ENCODE measurements around the gene FARP1. TPM values are rescaled to one million over a fixed set of nuclear protein-coding genes. Genes with fewer than 3 reads are reported as not detected.

FARP1 gene
- total and polyA plus RNA-seq, 2 of the 13 experiments (the other 11 are each of a cell fraction or from before 2014, with no cell fraction given) = 70.6 to 126 TPM

DNA sequence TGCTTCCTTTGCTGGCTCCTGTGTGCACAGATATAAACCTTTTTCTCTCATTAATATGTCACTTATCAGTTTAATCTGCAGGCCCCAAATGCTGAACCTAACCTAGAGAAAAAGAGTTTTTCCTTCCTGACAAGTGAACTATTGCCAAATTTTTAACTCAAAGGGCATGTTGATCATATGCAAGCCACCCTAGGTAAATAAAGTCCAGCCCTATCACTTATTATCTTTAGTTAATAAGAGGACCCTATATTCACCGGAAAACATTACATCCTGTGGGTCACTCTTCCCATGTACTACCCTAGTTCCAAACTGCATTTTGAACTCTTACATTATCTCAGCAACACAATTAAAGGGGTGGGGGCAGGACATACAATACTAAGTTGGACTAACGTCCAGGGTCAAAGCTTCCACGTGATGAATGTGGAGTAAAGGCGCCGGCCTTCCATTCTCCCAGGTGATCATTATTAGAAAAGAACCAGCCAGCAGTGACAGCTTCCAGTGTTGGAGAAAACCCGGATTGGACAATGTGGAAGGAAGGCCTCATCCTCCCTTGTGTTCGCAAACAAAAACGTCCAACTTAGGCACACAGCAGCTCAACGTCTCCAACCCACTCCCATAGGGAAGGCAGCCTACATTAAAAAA is 347.4 kb downstream of the FARP1 start (continued):
- TF ChIP-seq SMARCE1 (IDR thresholded peaks at IDR 0.05; ENCODE audit: borderline replicate concordance) = no peak
- TF ChIP-seq, protein P1, sequence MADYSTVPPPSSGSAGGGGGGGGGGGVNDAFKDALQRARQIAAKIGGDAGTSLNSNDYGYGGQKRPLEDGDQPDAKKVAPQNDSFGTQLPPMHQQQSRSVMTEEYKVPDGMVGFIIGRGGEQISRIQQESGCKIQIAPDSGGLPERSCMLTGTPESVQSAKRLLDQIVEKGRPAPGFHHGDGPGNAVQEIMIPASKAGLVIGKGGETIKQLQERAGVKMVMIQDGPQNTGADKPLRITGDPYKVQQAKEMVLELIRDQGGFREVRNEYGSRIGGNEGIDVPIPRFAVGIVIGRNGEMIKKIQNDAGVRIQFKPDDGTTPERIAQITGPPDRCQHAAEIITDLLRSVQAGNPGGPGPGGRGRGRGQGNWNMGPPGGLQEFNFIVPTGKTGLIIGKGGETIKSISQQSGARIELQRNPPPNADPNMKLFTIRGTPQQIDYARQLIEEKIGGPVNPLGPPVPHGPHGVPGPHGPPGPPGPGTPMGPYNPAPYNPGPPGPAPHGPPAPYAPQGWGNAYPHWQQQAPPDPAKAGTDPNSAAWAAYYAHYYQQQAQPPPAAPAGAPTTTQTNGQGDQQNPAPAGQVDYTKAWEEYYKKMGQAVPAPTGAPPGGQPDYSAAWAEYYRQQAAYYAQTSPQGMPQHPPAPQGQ (CRISPR knock-in tag; IDR thresholded peaks at IDR 0.05; ENCODE audit: borderline replicate concordance) = no peak
- TF ChIP-seq, protein P2, sequence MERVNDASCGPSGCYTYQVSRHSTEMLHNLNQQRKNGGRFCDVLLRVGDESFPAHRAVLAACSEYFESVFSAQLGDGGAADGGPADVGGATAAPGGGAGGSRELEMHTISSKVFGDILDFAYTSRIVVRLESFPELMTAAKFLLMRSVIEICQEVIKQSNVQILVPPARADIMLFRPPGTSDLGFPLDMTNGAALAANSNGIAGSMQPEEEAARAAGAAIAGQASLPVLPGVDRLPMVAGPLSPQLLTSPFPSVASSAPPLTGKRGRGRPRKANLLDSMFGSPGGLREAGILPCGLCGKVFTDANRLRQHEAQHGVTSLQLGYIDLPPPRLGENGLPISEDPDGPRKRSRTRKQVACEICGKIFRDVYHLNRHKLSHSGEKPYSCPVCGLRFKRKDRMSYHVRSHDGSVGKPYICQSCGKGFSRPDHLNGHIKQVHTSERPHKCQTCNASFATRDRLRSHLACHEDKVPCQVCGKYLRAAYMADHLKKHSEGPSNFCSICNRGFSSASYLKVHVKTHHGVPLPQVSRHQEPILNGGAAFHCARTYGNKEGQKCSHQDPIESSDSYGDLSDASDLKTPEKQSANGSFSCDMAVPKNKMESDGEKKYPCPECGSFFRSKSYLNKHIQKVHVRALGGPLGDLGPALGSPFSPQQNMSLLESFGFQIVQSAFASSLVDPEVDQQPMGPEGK (CRISPR knock-in tag; IDR thresholded peaks at IDR 0.05) = peak; percentile 84
- TF ChIP-seq GFI1 (CRISPR knock-in tag; IDR thresholded peaks at IDR 0.05; ENCODE audit: borderline replicate concordance) = peak; percentile 42; the same call in 1 of the 2 replicates
- TF ChIP-seq ZNF737 (CRISPR knock-in tag; IDR thresholded peaks at IDR 0.05; ENCODE audit: borderline replicate concordance) = no peak
- TF ChIP-seq ZNF773 (CRISPR knock-in tag; IDR thresholded peaks at IDR 0.05; ENCODE audit: borderline replicate concordance) = no peak
- no peak for TF ChIP-seq FOSL2 (CRISPR knock-in tag; IDR thresholded peaks at IDR 0.05)
- TF ChIP-seq, protein P3, sequence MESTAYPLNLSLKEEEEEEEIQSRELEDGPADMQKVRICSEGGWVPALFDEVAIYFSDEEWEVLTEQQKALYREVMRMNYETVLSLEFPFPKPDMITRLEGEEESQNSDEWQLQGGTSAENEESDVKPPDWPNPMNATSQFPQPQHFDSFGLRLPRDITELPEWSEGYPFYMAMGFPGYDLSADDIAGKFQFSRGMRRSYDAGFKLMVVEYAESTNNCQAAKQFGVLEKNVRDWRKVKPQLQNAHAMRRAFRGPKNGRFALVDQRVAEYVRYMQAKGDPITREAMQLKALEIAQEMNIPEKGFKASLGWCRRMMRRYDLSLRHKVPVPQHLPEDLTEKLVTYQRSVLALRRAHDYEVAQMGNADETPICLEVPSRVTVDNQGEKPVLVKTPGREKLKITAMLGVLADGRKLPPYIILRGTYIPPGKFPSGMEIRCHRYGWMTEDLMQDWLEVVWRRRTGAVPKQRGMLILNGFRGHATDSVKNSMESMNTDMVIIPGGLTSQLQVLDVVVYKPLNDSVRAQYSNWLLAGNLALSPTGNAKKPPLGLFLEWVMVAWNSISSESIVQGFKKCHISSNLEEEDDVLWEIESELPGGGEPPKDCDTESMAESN (CRISPR knock-in tag; conservative IDR thresholded peaks at IDR 0.05) = no peak
- TF ChIP-seq SIN3A (IDR thresholded peaks at IDR 0.05; ENCODE audit: borderline replicate concordance, low read depth, low read length) = peak; percentile 46; the same call in 1 of the 2 replicates
- no peak for TF ChIP-seq SOX6 (IDR thresholded peaks at IDR 0.05)
- TF ChIP-seq SOX6 (CRISPR knock-in tag; IDR thresholded peaks at IDR 0.05) = peak; percentile 98
- peak; percentile 64 for TF ChIP-seq NCOA2 (CRISPR knock-in tag; IDR thresholded peaks at IDR 0.05)
- no peak for TF ChIP-seq ZNF720 (CRISPR knock-in tag; IDR thresholded peaks at IDR 0.05)
- TF ChIP-seq ZNF550 (CRISPR knock-in tag; IDR thresholded peaks at IDR 0.05; ENCODE audit: borderline replicate concordance) = no peak
- TF ChIP-seq, protein P4, sequence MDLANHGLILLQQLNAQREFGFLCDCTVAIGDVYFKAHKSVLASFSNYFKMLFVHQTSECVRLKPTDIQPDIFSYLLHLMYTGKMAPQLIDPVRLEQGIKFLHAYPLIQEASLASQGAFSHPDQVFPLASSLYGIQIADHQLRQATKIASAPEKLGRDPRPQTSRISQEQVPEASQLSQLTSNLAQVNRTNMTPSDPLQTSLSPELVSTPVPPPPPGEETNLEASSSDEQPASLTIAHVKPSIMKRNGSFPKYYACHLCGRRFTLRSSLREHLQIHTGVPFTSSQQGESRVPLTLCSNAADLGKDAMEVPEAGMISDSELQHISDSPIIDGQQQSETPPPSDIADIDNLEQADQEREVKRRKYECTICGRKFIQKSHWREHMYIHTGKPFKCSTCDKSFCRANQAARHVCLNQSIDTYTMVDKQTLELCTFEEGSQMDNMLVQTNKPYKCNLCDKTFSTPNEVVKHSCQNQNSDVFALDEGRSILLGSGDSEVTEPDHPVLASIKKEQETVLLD (CRISPR knock-in tag; IDR thresholded peaks at IDR 0.05; ENCODE audit: low read depth) = 0 out of 2 replicates have a peak, but pooled peaks have one; percentile 30
- TF ChIP-seq HOXA9 (CRISPR knock-in tag; IDR thresholded peaks at IDR 0.05; ENCODE audit: borderline replicate concordance) = 0 out of 2 replicates have a peak, but pooled peaks have one; percentile 38
- no peak for TF ChIP-seq NR1H2 (CRISPR knock-in tag; IDR thresholded peaks at IDR 0.05; ENCODE audit: borderline replicate concordance, low read depth)
- TF ChIP-seq BCL6 (CRISPR knock-in tag; IDR thresholded peaks at IDR 0.05) = peak; percentile 33; the same call in 1 of the 2 replicates
- TF ChIP-seq, protein P5, sequence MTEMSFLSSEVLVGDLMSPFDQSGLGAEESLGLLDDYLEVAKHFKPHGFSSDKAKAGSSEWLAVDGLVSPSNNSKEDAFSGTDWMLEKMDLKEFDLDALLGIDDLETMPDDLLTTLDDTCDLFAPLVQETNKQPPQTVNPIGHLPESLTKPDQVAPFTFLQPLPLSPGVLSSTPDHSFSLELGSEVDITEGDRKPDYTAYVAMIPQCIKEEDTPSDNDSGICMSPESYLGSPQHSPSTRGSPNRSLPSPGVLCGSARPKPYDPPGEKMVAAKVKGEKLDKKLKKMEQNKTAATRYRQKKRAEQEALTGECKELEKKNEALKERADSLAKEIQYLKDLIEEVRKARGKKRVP (CRISPR knock-in tag; IDR thresholded peaks at IDR 0.05) = 0 out of 4 replicates have a peak, but pooled peaks of 1 of the 2 experiments have one; percentile 23
- no peak for TF ChIP-seq ZNF337 (CRISPR knock-in tag; IDR thresholded peaks at IDR 0.05; ENCODE audit: borderline replicate concordance, low read depth)

All from HepG2 (cell line).